Hepatic stellate cell (primary cell): ENCODE measurements around the gene HDHD3.
A peak's percentile ranks its signal among the peaks of the same experiment; 100 is the strongest.

Experiments
- DNase-seq: peaks from one replicate; pipeline ENCODE4 v3.0.0; 2011; ENCODE audit warnings: low spot score

The HDHD3 gene

DNA sequence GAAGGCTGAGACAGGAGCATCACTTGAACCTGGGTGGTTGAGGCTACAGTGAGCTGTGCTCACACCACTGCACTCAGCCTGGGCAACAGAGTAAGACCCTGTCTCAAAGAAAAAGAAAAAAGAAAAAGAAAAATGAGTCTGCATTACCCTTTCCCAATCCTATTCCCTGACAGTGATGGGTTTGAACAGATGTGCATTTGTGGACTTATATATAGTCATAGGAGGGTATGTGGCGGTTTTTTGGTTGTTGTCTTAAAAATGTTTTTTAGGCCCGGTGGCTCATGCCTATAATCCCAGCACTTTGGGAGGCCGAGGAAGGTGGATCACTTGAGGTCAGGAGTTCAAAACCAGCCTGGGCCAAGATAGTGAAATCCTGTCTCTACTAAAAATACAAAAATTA is 13.4 kb downstream of the HDHD3 start:
- no peak for DNase-seq

DNA sequence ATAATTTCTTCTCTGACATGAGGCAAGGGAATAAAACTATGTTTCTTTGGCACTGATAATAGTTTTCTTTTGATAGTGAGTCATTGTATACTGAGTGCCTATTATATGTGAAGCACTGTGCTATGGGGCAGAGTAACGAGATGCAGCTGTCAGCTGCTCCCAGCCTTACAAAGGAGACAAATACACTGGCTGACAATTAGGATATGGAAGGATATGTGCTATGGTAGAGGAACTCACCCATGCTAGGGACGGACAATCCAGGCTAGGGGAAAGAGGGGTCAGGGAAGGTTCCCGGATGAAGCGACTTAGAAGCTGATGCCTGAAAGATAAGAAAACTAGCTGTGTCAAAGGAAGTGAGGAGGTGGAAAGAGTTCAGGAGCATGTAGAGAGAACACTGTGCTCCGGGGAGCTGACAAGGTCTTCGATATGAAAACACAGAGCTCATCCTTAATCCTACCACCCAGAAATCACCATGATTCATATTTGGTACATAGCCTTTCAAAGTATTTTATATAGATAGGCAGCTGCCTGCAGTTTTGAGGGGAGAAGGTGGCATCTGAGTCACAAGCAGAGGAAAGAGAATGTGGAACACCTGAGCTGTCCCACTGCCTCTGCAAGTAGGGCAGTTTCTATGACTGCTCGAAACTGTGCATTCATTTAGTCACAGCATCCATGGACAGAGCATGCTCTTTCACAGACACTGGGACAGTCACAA is 15.3 kb downstream of the HDHD3 start:
- peak; percentile 54 for DNase-seq

DNA sequence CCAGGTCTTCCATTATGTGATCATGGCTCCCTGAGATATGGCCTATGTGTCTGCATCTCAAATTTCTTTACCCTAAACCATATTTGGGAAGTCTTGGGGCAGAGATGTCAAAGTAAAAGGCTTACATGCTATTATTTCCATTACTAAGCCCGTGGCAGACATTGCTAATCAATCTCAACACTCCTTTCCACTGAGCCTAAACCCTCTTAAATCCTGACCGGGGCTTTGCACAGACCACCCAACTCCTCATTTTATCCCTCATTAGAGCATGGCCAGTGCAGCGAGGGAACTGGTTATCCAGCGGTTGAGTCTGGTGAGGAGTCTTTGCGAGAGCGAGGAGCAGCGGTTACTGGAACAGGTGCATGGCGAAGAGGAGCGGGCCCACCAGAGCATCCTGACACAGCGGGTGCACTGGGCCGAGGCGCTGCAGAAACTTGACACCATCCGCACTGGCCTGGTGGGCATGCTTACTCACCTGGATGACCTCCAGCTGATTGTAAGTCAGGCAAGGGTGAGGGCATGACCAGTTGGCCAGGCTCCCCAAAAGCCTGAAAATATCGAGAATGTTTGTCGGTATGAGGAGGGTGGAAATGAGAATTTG is 16.4 kb downstream of the HDHD3 start:
- no peak for DNase-seq

DNA sequence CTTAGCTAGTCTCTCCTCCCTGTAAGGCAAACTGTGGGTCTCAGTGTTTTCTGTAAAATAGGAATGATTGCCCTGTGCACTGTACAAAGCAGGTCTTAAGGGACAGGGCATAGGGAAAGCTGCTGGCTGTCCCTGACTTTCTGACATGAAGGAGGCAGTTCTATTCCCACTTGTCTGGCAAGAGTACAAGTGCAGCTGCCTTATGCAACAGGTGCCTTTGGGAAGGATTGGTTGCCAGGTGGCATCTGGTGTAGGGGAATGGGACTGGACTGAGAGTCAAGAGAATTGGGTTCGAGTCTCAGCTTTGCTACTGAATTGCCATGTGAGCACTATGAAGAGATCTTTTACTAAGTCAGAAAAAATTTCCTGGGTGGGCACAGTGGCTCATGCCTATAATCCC is 17.4 kb downstream of the HDHD3 start:
- DNase-seq: no peak

DNA sequence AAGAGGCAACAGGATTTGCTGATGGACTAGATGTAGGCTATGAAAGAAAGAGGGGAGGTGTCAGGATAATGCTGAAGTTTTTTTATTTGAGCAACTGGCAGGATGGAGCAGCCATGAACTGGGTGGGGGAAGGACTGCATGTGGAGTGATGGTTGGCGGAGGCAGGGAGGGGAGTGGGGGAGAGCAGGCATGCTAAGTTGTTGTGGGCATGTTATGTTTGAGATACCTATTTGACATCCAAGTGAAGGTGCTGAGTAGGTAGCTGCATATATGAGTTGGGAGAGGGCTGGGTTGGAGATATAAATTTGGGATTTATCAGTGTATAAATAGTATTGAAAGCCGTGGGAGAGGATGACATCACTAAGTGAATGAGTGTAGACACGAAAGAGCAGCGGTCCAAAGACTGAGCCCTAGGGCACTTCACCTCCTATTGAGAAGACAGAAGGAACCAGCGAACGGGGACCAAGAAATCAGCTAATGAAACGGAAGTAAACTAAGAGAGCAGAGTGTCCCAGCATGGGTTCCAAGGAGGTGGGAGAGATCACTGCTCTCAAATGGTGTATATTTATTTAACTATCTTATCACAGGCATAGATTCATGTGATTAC is 20.0 kb downstream of the HDHD3 start:
- DNase-seq: no peak

DNA sequence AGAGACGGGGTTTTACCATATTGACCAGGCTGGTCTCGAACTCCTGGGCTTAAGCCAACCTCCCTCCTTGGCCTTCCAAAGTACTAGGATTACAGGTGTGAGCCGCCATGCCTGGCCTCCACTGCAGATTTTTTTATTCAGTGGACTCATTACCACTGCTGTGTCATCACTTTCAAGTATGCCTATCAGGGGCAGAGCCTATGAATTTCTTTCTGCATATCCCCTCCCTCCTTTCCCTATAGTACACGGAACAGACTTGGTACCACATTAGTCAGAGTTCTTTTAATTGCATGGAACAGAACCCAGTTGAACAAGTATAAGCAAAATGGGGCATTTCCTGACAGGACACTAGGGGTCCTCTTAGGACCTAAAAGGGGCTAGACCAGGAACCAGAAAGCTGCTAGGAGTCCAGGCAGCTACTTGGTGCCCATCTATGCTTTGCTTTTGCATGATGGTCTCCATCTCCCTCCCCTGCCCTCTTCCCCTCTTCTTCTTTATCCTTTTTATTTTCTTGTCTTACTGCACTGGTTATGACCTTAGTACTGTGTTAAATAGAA is 21.7 kb downstream of the HDHD3 start:
- DNase-seq: no peak

DNA sequence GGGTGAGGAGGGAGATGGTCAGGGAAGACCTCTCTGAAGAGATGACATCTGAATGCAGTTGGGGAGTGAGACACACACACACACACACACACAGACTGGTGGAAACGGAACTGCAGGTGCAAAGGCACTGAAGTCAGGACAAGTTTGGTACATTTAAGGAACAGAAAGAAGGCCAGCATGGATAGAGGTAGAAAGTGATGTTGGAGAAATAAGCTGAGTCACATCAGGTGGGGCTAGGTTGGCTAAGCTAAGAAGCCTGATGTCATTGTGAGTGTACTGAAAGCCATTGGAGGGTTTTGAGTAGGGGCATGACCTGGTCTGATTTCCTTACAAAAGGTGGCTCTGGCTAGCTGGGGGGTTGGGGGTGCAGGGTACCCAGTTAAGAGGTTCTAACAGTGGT is 24.4 kb downstream of the HDHD3 start:
- DNase-seq: no peak

DNA sequence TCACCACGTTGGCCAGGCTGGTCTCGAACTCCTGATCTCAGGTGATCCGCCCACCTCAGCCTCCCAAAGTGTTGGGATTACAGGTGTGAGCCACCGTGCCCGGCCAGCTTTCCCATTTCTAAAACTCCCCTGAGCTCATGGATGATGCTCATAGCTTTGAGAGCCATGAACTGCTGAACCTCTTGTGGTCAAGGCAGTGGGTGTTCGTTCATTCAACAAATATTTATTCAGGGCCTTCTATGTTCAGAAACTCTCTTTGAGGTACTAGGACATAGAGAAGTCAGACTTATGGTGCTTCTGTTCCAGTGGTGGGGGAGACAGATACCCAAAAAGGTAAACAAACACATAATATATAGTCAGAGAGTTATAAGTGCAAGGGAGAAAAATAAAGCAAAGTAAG is 24.8 kb downstream of the HDHD3 start:
- DNase-seq: no peak

DNA sequence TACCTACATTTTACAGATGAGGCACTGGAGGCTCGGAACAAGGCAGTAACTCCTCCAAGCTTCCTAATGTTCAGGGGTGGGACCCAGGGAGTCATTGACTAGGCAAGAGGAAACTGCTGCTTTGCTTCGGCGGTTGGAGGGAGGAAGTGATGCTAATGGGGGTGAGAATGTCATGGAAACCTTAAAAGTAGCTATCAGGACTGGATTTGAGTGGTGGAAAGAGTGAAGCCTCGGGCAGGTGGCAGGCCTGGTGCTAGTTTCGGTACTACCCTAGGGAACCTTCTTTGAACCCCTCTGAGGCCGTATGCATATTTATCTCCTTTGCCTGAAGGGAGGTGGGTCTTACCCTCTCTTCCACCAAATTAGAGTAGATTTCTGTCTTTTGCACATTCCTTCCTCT is 25.8 kb downstream of the HDHD3 start:
- no peak for DNase-seq

DNA sequence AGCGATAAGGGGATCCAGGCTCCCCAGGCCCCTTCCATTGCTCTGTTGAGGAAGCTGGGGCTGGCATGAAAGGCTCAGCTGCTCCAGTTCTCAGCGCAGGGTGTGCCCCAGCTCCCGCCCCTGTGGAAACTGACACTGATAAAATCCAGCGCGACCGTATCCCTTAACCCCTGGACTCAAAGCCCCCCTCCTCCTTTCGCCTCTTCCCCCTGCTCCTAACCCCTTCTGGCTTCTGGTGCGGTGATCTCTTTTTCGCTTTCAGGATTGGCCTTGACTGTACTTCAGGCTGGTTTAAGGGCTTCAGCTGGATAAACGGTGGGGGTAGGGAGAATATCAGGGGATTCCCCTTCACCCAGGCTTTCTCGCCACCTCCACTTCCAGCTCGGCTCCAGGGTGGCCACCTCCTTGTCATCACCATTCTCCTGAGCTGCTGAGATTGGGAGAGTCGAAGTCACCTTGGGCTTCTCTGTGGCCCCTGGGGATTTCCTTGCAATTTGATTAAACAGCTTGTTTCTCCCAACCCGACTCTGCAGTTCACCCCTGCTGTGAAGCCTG is 26.6 kb downstream of the HDHD3 start:
- no peak for DNase-seq

DNA sequence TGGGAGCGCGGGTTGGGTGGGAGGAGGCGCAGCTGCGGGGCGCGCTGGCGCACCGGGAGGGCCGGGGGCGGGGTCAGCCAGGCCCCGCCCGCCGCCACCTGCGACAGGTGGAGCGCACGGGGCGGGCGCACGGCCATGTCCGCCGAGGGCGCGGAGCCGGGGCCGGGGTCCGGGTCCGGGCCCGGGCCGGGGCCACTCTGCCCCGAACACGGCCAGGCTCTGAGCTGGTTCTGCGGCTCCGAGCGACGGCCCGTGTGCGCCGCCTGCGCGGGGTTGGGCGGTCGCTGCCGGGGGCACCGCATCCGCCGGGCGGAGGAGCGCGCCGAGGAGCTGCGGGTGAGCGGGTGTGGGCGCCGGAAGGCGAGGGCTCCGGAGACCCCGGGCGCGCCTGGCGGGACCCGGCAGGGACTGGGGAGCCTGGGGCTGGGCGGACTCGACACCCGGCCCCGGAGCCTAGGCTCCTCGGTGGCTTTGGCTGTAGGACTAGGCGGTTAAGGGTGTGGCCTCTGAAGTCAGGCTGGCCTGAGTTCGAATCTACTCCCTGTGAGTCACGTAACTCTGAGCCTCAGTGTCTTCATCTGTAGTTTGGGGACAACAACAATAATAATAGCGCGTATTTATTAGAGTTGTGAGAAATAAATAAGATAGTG is 27.2 kb downstream of the HDHD3 start, which contains the start of gene BSPRY:
Gene BSPRY, plus strand, starts transcription at position 97 of the 650 bp plus-strand sequence. Its CDS starts 39 bp downstream, at position 136.
- no peak for DNase-seq

DNA sequence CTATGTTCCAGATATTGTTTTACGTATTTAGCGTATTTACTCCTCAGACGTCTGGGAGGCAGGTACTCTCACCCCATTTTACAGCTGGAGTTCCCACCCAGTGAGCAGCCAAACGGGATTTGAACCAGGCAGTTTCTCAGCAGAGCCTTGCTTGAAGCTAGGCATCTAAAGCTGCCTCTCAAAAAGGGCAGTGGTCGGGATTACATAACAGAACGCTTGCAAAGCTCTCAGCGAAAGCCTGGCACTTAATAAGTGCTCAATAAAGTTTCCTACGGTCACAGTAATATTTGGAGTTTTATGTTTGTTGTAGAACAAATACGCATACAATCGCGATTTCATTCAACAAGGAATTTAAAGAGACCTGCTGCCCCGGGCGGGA is 27.7 kb downstream of the HDHD3 start:
- DNase-seq: no peak

DNA sequence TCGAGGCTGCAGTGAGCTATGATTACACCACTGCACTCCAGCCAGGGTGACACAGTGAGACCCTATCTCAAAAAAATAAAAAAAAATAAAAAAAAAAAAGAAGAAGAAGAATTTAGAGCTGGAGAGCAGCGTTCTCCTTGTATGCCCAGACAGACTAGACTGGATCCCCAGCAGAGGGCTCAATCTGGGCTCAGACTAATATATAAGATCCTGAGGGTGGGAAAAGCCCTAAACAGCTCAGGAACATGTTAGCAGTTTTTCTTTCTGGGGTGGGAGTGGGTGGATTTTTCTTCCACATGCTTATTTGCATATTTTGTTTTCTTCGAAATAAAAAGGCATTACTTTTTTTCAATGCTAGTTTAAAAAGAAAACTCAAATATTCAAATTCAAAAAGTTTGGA is 28.3 kb downstream of the HDHD3 start:
- no peak for DNase-seq

DNA sequence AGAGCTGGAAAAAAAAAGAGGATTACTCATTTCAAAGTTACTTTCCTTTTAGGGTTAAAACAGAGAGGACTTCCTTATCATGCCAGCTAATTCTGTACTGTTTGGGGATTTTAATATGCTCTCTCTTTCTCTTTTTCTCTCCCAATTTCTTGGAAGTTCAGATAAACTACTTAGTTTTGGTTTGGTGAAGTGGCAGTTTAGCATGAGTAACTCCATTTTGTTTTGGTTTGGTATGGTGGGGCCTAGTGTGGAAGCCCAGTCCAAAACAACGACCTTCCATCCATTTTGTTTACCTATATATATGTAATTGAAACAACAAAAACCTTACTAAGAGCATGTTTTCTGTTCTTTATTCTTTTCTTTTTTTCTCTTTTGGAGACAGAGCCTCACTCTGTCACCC is 31.1 kb downstream of the HDHD3 start:
- DNase-seq: no peak

DNA sequence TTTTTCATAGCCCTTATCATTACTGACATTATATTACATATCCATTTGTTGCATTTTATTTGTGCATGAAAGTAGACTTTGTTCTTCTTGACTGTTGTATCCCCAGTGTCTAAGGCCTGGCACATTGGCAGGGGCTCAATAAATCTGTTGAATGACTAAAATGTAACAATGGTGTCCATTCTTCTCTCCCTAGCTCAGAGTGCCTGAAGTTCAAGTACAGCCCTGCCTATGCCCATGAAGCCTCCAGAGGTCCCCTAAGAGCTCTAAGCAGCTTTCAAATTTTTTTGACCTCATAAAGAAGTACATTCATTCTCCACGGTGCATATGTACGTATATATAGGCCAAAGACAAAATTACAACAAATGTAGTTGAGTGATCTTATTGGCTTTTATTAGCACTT is 31.6 kb downstream of the HDHD3 start:
- no peak for DNase-seq

DNA sequence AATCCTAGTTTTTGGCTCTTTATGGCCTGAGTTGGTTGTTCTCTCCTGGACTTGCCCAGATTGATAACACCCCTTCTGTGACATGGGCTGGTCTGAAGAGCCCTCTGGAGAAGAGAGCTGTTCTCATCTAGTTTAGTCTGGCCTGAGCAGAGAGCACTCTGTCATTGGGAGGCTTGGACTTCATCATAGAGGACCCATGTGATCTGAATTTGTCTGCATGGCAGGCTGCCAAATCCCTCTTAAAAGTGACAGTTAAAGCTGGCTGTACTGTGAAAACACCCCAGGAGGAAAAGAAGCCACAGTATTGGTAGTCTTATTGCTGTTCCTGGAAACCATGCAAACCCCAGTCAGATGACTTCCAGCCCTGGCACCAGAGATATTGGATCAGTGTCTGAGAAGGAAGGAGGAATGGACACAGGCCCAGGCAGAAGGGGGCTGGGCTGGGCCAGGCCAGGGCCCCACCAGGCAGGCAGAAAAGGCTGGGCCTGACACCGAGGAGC is 33.0 kb downstream of the HDHD3 start:
- peak; percentile 57 for DNase-seq

DNA sequence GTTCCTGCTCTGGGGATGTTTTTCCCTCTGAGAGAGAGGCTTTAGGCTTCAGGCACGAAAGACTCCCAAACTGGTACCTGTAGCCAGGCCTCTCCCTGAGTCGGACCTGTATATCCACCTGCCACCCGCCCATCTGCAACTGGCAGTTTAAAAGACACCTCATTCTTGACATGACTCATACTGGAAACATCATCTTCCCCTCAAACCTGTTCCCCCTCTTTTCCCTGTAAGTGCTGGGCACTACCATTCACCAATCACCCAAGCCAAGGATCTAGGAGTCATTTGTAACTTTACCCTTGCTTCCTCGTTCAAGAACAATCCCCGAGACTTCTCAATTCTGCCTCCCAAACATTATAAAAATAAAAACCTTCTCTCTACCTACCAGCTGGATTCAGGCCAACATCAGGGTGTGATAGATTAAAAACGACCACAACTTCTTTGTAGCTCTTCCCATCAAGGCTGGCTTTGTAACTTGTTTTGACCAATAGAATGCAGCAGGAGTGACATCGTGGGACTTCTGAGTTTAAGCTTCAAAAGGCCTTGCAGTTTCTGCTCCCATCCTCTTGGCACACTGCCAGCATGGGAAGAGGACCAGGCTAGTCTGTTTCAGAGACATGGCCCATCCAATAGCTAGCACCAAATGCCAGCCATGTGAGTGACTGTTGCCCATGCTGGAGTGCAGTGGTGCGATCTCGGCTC is 34.9 kb downstream of the HDHD3 start:
- DNase-seq: no peak

DNA sequence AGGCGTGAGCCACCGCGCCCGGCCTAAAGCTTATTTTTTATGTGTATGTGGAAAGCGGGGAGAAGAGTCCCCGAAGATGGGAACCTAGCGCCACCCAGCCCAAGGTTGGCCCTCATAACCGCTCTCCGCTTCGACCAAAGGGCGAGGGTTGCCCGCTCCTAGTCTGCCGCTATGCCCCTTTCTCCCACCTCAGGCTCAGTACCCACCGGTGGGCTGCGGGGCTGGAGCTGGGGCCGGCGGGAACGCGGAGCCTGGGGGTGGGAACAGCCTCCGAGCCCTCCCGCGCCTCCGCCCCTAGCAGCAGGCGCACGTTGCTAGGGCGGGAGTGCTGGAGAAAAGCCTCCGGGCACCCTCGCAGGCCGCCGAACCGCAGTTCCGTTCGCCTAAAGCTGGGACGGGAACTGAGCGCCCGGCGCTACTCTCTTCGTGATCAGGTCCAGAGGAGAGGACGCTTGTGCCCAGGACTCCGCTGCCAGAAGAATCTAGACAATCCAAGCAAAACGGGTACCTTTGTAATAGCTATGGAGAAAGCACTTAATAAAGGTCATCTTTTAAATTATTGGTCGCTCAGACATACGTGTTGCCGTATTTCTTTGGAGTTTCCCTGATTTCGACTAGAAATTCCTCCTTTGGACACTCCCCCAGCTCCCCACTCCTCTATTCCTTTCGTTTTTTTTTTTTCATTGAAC is 36.6 kb downstream of the HDHD3 start, which contains the start of gene WDR31:
Gene WDR31, minus strand, starts transcription at position 265 of the 689 bp plus-strand sequence. CDS start 8,253 bp downstream, outside the sequence.
- DNase-seq: peak; percentile 94

DNA sequence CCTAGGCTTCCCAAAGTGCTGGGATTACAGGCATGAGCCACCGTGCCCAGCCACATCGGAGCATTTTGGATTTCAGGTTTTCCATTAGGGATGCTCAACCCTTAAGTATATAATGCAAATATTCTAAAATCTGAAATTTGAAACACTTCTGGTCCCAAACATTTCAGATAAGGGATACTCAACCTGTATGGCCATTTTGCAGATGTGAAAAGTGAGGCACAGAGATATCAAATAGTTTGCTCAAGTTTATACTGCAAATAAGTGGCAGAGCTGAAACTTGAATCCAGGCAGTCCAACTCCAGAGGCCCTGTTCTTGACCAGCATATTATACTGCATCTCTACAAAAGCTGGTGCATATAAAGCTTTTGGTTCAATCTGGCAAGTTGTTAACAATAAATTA is 39.1 kb downstream of the HDHD3 start:
- DNase-seq: no peak

DNA sequence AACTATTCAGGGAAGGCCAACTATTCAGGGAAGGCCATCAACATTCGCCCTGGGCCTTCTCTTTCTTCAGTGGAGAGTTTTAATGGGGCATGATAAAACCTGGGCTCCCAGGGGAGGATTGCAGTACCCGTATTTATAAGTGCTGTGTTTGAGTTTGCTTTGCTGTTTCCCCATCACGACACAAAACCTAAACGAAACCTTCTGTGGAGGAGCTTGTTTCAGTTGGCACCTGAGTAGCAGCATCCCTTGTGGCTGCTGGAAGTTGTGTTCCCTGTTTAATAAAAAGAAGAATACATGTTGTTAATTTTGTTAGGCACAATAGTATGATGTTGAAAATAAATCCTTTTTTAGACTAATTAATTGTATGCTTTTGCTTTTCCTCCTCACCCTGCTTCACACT is 45.0 kb downstream of the HDHD3 start:
- no peak for DNase-seq
